Stimulated activated CD4-positive, alpha-beta T cell treated with anti-CD3 and anti-CD28 coated beads, Interleukin-4, amount 100 ng/mL, for 24 hours (primary cell): ENCODE measurements around the gene FKBP9.
"Not testable (repeated sequence)": the region's sequence is repeated elsewhere in the genome, so short reads cannot be mapped to it uniquely, and the experiment has no call there.

Experiments used
- DNase-seq: peaks from one replicate; pipeline ENCODE4 v3.0.0-alpha.2; 2020

The FKBP9 gene

DNA sequence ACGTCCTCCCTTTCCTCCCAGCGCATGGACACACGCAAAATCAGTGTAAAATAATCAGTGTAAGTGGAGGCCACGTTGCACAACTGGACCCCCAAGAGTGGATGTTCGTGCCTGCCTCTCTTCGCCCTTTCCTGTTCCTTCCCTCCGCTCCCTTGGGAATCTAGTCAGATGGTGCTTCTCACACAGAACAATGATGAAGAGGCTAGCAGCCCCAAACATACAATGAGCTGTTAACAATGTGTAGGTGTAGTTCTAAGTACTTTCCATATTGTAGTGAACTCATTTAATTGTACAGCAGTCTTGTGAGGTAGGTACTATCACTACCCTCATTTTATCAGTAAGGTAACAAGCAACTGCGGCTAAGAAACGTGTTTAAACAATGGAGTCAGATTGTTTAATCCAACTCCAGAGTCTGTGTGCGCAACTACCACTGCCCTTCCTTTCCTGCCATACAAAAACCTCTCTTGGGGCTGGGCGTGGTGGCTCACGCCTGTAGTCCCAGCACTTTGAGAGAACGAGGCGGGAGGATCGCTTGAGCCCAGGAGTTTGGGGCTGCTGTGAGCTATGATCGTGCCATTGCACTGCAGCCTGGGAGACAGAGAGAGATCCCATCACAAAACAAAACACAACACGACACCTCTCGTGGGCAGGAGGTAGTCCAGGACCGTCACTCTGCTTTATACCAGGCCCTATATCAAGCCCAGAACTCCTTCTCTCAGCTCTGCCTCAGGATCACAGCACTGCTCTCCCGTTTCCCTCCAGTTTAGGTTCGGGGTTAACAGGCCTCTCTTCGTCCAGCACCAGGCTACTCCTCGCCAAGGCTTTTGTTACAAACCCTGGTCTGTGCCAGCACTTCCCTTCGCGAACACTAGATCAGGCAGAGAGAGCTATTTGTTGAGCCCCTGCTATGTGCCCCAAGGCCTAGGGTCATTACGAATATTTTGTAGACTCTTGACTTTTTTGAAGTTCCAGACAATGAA is 1.1 kb downstream of the FKBP9 start:
- DNase-seq: no peak

- not testable (repeated sequence) for DNase-seq
Observed at GRCh38 chr7:32963880-32964301, 6.7 kb downstream of the FKBP9 start.

- DNase-seq: not testable (repeated sequence)
Observed at GRCh38 chr7:32964461-32965159, 7.4 kb downstream of the FKBP9 start.

- DNase-seq: not testable (repeated sequence)
Observed at GRCh38 chr7:32966489-32967267, 9.4 kb downstream of the FKBP9 start.

- DNase-seq: not testable (repeated sequence)
Observed at GRCh38 chr7:32967268-32967582, 10.0 kb downstream of the FKBP9 start.

DNA sequence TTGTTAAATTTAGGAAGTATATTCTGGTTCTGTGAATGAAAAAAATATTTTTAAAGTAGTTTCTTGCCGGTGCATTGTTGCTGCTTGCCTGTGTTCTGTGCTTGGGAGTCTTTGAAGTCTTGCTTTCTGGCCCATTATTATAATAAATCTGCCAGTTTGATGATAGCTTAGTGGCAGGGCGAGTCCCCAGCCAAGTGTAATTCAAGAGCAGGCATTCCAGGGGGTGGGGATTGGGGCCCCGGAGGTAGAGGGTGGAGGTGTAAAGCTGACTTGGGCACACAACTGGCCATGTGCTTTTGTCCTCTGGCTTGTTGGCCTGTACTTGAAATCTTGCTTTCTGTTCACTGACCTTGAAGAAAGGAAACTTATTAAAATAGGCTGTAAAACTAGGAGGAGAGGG is 14.7 kb downstream of the FKBP9 start:
- DNase-seq: not testable (repeated sequence)

GRCh38 chr7:32977159-32977558 is 19.9 kb downstream of the FKBP9 start:
- not testable (repeated sequence) for DNase-seq

- not testable (repeated sequence) for DNase-seq
Observed at GRCh38 chr7:32979246-32979645, 22.0 kb downstream of the FKBP9 start.

GRCh38 chr7:32979902-32980301 is 22.7 kb downstream of the FKBP9 start:
- DNase-seq: not testable (repeated sequence)

DNA sequence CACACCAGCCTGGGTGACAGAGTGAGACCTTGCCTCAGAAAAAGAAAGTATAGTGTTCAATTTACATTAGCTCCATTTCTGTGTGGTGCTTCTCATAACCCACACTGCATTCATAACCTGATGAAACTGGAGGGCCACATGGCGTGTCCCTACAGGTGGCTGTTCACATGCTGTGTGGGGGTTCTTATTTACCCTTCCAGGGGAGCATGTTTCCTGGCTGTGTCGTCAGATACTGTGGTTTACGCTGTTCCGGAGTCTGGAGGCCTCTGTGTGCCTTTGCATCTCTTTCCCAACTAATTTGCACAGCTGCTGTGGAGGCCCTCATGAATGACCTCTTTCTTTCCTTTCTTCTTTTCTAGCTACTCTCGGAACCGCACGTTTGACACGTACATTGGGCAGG is 30.9 kb downstream of the FKBP9 start:
- DNase-seq: not testable (repeated sequence)

DNA sequence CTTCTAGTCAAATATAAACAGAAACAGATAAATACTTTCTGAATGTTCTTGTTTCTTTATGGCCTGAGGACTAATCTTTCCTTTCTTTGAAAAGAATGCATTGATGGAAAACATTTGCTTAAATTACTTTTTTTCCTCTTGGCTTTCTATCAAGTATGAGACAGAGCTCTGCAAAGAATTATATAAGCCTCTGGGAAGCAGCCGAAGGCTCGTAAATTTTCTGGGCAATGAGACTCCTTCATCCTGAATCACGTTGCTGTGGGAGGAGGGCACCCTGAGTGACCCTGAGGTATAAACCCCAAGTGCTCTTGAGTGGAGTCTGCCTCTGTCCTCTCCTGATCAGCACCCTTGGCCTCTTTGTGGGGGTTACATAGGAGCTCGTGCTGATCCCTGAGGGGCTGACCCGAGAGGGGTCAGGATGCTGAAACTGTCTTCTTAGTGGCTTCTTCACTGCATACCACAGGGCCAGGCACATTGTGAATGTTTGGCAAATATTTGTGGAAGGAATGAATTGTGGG is 33.9 kb downstream of the FKBP9 start:
- not testable (repeated sequence) for DNase-seq

DNA sequence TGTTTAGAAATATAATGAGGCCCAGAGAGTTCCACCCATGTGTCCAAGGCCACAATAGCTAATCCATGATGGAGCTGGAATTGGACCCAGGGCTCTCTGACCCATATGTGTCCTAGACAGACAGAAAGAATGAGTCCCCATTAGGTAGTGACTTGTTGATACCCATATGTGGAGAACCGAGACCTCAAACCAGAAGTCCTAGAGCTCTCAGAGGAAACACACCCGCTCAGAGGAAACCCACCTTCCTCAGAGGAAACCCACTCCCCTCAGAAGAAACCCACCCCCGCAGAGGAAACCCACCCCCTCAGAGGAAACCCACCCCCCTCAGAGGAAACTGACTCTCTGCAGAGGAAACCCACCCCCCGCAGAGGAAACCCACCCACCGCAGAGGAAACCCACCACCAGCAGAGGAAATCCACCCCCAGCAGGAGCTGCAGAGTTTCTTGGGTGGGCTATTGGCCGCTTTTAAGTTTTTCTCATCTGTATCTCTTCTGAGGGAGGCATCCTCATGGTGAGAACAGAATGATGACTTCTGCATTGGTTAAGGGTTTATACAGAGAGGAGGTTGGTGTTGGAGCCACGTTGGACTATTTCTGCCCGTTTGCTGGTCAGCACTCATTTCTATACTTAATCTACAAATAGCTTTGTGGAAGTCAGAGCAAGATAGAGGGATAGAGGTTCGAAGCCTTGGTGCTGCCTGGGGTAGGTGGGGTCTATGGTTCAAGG is 34.9 kb downstream of the FKBP9 start:
- not testable (repeated sequence) for DNase-seq

- DNase-seq: not testable (repeated sequence)
Observed at GRCh38 chr7:32992750-32993149, 35.5 kb downstream of the FKBP9 start.

DNA sequence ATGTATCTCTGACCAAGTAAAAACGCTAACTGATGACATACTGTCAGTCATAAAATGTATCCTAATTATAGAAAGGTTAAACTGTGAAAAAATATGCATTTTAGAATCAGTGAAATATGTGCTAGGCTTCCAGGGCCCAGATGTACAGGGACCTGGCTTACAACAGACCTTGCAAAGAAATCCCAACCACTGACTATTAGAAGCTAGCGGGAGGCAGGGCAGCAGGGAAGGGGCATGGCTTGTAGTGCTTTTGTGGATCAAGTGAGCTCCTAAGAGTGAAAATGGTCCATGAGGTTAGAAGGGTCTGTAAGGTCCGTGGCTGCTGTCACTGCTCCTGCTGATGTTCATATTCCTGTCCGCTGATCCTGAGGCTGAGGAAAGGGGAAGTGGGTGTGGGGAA is 40.7 kb downstream of the FKBP9 start:
- not testable (repeated sequence) for DNase-seq

DNA sequence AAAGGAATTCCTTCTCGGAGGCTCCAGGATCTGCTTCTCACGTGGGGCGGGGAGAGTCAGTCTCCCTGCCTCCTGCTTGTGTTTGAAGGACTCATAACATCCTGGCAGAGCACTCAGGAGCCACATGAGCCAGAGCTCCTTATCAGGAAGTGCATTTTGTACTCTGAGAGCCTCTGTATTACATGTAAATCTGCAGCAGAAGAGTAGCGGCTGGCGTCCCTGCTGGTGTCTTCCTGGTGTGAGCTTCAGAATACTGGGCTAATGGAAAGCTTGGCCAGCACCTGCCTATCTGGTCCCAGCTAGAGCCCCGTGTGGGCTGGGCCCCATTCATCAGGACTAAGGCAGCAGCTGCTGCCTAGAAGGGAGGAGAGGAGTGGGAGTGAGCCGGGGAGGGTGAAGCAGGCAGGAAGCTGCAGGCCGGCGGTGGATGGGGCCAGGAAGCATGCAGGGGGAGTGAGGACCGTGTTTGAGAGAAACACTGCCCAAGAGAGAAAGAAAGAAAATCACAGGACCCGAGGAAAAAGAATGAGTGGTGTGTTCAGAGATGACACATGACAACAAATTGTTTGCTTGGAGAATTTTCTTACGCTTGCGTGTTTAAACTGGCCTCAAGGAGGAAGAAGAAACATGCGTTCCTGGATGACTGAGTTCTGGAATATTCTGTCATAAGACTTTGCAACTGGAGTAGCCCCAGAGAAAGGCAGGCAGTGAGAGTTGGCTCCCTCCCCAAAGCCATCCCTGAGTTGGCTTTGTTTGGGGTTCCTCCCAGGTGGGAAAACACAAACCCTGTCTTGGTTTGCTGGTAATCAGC is 41.3 kb downstream of the FKBP9 start:
- not testable (repeated sequence) for DNase-seq

GRCh38 chr7:32999380-32999779 is 42.1 kb downstream of the FKBP9 start:
- DNase-seq: not testable (repeated sequence)

DNA sequence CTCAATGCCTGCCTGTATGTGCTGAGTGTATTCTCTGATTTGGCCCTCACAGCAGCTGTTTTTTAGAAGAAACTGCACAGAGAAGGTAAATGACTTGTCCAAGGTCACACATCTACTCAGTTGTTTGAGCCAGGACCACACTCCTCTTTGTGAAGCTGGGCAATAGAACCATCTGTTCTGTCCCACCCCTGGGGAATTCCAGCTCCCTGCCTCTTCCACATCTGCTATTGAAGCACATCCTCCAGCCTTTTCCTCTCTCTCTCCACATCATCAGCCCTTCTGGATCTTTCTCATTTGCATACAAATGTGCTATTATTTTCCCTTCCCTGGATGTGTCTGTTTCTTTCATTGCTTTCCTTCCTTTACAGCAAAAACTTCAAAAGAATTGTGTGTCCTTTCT is 45.9 kb downstream of the FKBP9 start:
- not testable (repeated sequence) for DNase-seq

GRCh38 chr7:33004104-33004616 is 46.9 kb downstream of the FKBP9 start:
- not testable (repeated sequence) for DNase-seq

DNA sequence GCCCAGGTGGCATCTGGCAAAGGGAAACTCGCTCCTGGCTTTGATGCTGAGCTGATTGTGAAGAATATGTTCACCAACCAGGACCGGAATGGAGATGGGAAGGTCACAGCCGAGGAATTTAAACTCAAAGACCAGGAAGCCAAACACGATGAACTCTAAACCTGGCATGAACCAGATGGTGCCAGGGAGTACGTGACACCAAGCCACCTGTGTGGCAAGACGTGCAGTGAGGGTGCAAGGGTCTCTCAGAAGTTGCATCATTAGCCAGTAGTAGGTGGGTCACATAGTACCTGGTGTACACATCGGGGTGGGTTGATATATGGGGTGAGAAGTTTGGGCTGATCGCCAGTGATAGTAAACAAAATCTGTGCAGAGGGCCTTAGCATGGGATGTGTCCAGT is 48.0 kb downstream of the FKBP9 start:
- not testable (repeated sequence) for DNase-seq

GRCh38 chr7:33005690-33006089 is 48.5 kb downstream of the FKBP9 start:
- not testable (repeated sequence) for DNase-seq

- DNase-seq: no peak
Observed at GRCh38 chr7:33009734-33010133, 52.5 kb downstream of the FKBP9 start.
